Activated effector memory CD4-positive, alpha-beta T cell treated with Interleukin-2 at 50 U/mL for 16 hours (primary cell): Measurements from ENCODE around the gene SPEM2.
A peak's percentile ranks its signal among the peaks of the same experiment; 100 is the strongest.

Source experiments
- DNase-seq: peaks from one replicate; pipeline ENCODE4 v3.0.0-alpha.2; 2020

The SPEM2 gene

GRCh38 chr17:7423679-7424078 is 1.7 kb upstream of the SPEM2 start:
- no peak for DNase-seq

GRCh38 chr17:7425756-7426155 is 340 bp downstream of the SPEM2 start:
- DNase-seq: no peak

- no peak for DNase-seq
These were observed 917 bp downstream of the SPEM2 start for GRCh38 chr17:7426203-7426863.

- DNase-seq: no peak
These were observed 1.6 kb downstream of the SPEM2 start for GRCh38 chr17:7426896-7427489.

GRCh38 chr17:7427549-7427948 is 2.1 kb downstream of the SPEM2 start:
- no peak for DNase-seq

- DNase-seq: no peak
These were observed 3.1 kb downstream of the SPEM2 start, which contains the start of gene SPEM3 for GRCh38 chr17:7428557-7428956. TSS of gene SPEM3 (plus strand) at chr17:7428857. CDS start at chr17:7428903, 46 bp downstream.

- no peak for DNase-seq
These were observed 4.3 kb downstream of the SPEM2 start for GRCh38 chr17:7429722-7430121.

- no peak for DNase-seq
These were observed 5.8 kb downstream of the SPEM2 start for GRCh38 chr17:7431231-7431630.

GRCh38 chr17:7432296-7432695 is 6.9 kb downstream of the SPEM2 start:
- DNase-seq: no peak

GRCh38 chr17:7435676-7436555 is 10.5 kb downstream of the SPEM2 start:
- DNase-seq: peak; percentile 59

GRCh38 chr17:7436556-7437368 is 11.3 kb downstream of the SPEM2 start:
- peak; percentile 73 for DNase-seq

GRCh38 chr17:7437369-7437863 is 12.0 kb downstream of the SPEM2 start:
- DNase-seq: no peak

- peak; percentile 23 for DNase-seq
These were observed 12.7 kb downstream of the SPEM2 start for GRCh38 chr17:7437950-7438614.

- DNase-seq: no peak
These were observed 13.4 kb downstream of the SPEM2 start for GRCh38 chr17:7438656-7439460.

- no peak for DNase-seq
These were observed 14.2 kb downstream of the SPEM2 start, which contains the start of gene FGF11 for GRCh38 chr17:7439462-7440112. TSS of gene FGF11 (plus strand) at chr17:7439512. CDS start at chr17:7439621, 109 bp downstream.

GRCh38 chr17:7440113-7440833 is 14.9 kb downstream of the SPEM2 start:
- DNase-seq: no peak

GRCh38 chr17:7440834-7441195 is 15.4 kb downstream of the SPEM2 start:
- DNase-seq: no peak

- DNase-seq: no peak
These were observed 15.8 kb downstream of the SPEM2 start for GRCh38 chr17:7441266-7441665.

- no peak for DNase-seq
These were observed 16.7 kb downstream of the SPEM2 start for GRCh38 chr17:7442142-7442541.
